Esophagus (tissue), 2 donors: Measurements from ENCODE around the gene SCIN. TPM values are rescaled to one million over a fixed set of nuclear protein-coding genes. Genes with fewer than 3 reads are reported as not detected.
"Not testable (repeated sequence)": the region's sequence is repeated elsewhere in the genome, so short reads cannot be mapped to it uniquely, and the experiment has no call there.

Source experiments
- H3K27ac ChIP-seq, 2 donors: one replicate each; pipeline ENCODE4 v1.5.1; 2013; ENCODE audit warnings: low read depth in 2 of 2, mild to moderate bottlenecking in 2 of 2, inconsistent platforms in 1 of 2, low read length in 1 of 2, moderate library complexity in 1 of 2
- H3K27me3 ChIP-seq, 2 donors: one replicate each; pipeline ENCODE4 v1.6.1; 2013; ENCODE audit warnings: low read length in 2 of 2, control low read depth in 1 of 2, mild to moderate bottlenecking in 1 of 2; ENCODE audit not compliant: insufficient read depth in 2 of 2, control insufficient read depth in 1 of 2
- H3K36me3 ChIP-seq, 2 donors: one replicate each; pipeline ENCODE4 v1.6.1; 2013; ENCODE audit warnings: low read length in 1 of 2; ENCODE audit not compliant: control insufficient read depth in 2 of 2, insufficient read depth in 2 of 2
- H3K4me1 ChIP-seq, 2 donors: one replicate each; pipeline ENCODE4 v1.6.1; 2013; ENCODE audit warnings: low read length in 1 of 2; ENCODE audit not compliant: control insufficient read depth in 2 of 2, insufficient read depth in 2 of 2
- H3K4me3 ChIP-seq, 2 donors: one replicate each; pipeline ENCODE4 v1.5.1; 2013; ENCODE audit warnings: low read length in 2 of 2, mild to moderate bottlenecking in 2 of 2, low read depth in 1 of 2, moderate library complexity in 1 of 2
- H3K9me3 ChIP-seq, 2 donors: one replicate each; pipeline ENCODE4 v1.6.1; 2013; ENCODE audit warnings: mild to moderate bottlenecking in 2 of 2, low read depth in 1 of 2, low read length in 1 of 2, moderate library complexity in 1 of 2; ENCODE audit not compliant: control insufficient read depth in 2 of 2, insufficient read depth in 1 of 2
- WGBS, 2 donors: extraction: QIAGEN DNeasy Blood & Tissue Kit; methylation state at CpG; one replicate each; pipeline ENCODE4 v1.1.7; 2013; 5-methylcytosine and 5-hydroxymethylcytosine counted together
- polyA plus RNA-seq, 2 donors: library from polyadenylated mRNA; stranded (reverse); fragments of 200-250 nt; gene quantifications; one replicate each; pipeline ENCODE4 v1.2.3, GENCODE V29; 2013
- donor health status: healthy with polysubstance abuse.
- donor health status: Bipolar disorder and iron deficiency.

The SCIN gene
- 10 to 100 TPM; 10.4 to 22.3 TPM for polyA plus RNA-seq

GRCh38 chr7:12570534-12571461, at the start of gene SCIN:
Gene SCIN (plus strand): TSS chr7:12570720. CDS start chr7:12570787, 67 bp downstream.
- Histone ChIP-seq H3K9me3 (no peaks in the 10 kb centered on the region), H3K27ac (peak within 1 kb of the TSS; percentile 67 to 84), H3K36me3 (no peaks in the 10 kb centered on the region), H3K4me3 (peak within 1 kb of the TSS; percentile 67 to 69), H3K27me3 (no peaks in the 10 kb centered on the region), H3K4me1 (peaks cover 0 to 9% of the 10 kb centered on the region in 2 donors)
- 9 to 14% methylated on average over 73 to 74 of the region's 74 CpGs for WGBS, 2 donors

- Histone ChIP-seq H3K36me3 (no peaks in the 10 kb centered on the region), H3K4me3 (no peak overlapping the region), H3K9me3 (no peaks in the 10 kb centered on the region), H3K4me1 (no peaks in the 10 kb centered on the region), H3K27ac (no peak overlapping the region), H3K27me3 (no peaks in the 10 kb centered on the region)
- 13 to 17% methylated on average over 5 of the region's 5 CpGs for WGBS, 2 donors
Measured at GRCh38 chr7:12524794-12525386, 45.6 kb upstream of the SCIN start.

GRCh38 chr7:12526693-12527092, 43.8 kb upstream of the SCIN start:
- not testable (repeated sequence) for H3K4me3 ChIP-seq, H3K36me3 ChIP-seq, H3K27me3 ChIP-seq, H3K4me1 ChIP-seq, H3K27ac ChIP-seq, H3K9me3 ChIP-seq
- 73 to 83% methylated on average over 2 of the region's 2 CpGs for WGBS, 2 donors

GRCh38 chr7:12527670-12528069, 42.9 kb upstream of the SCIN start:
- 84 to 94% methylated on average over 1 of the region's 1 CpG for WGBS, 2 donors
- H3K27ac ChIP-seq, H3K4me1 ChIP-seq, H3K27me3 ChIP-seq, H3K4me3 ChIP-seq, H3K36me3 ChIP-seq, H3K9me3 ChIP-seq: not testable (repeated sequence)

GRCh38 chr7:12529971-12530710, 40.4 kb upstream of the SCIN start:
- Histone ChIP-seq H3K27me3 (no peaks in the 10 kb centered on the region), H3K9me3 (no peaks in the 10 kb centered on the region), H3K27ac (no peak overlapping the region), H3K4me3 (no peak overlapping the region), H3K4me1 (no peaks in the 10 kb centered on the region), H3K36me3 (no peaks in the 10 kb centered on the region)
- WGBS, 2 donors, result 88% methylated on average over 8 of the region's 8 CpGs

- no peak overlapping the region for H3K4me3 ChIP-seq
- 90 to 93% methylated on average over 4 of the region's 4 CpGs for WGBS, 2 donors
- no peak overlapping the region for H3K27ac ChIP-seq
Measured at GRCh38 chr7:12531784-12532183, 38.7 kb upstream of the SCIN start.

GRCh38 chr7:12534046-12534445, 36.5 kb upstream of the SCIN start:
- H3K27me3 ChIP-seq, result no peaks in the 10 kb centered on the region
- WGBS, 2 donors, result 90% methylated on average over 2 of the region's 2 CpGs

More at GRCh38 chr7:12531784-12532183, 38.7 kb upstream of the SCIN start:
- Histone ChIP-seq H3K9me3 (peaks cover 0 to 2% of the 10 kb centered on the region in 2 donors), H3K27me3 (no peaks in the 10 kb centered on the region), H3K36me3 (no peaks in the 10 kb centered on the region), H3K4me1 (no peaks in the 10 kb centered on the region)

GRCh38 chr7:12539681-12540080, 30.8 kb upstream of the SCIN start:
- no peaks in the 10 kb centered on the region for H3K36me3 ChIP-seq
- no peaks in the 10 kb centered on the region for H3K27me3 ChIP-seq
- H3K9me3 ChIP-seq, result peaks cover 0 to 2% of the 10 kb centered on the region in 2 donors
- no peak overlapping the region for H3K27ac ChIP-seq
- H3K4me3 ChIP-seq, result no peak overlapping the region
- no peaks in the 10 kb centered on the region for H3K4me1 ChIP-seq

More at GRCh38 chr7:12534046-12534445, 36.5 kb upstream of the SCIN start:
- Histone ChIP-seq H3K4me1 (no peaks in the 10 kb centered on the region), H3K36me3 (no peaks in the 10 kb centered on the region), H3K9me3 (peaks cover 0 to 2% of the 10 kb centered on the region in 2 donors), H3K4me3 (no peak overlapping the region), H3K27ac (no peak overlapping the region)

- Histone ChIP-seq H3K4me3 (no peak overlapping the region), H3K9me3 (peaks cover 0 to 2% of the 10 kb centered on the region in 2 donors), H3K36me3 (no peaks in the 10 kb centered on the region), H3K27me3 (no peaks in the 10 kb centered on the region), H3K27ac (peak overlapping the region in 1 of 2 donors; percentile 30), H3K4me1 (no peaks in the 10 kb centered on the region)
- 33 to 61% methylated on average over 1 of the region's 1 CpG for WGBS, 2 donors
Measured at GRCh38 chr7:12540850-12541249, 29.7 kb upstream of the SCIN start.
